Amniotic stem cell (primary cell): ENCODE results near the gene LPP.

Experiments
- DNase-seq: peaks from one replicate; lab custom pipeline; 2025; lab: John Stamatoyannopoulos, UW

LPP gene

GRCh38 chr3:188792793-188793192 is 638.8 kb downstream of the LPP start:
- no peak for DNase-seq

DNA sequence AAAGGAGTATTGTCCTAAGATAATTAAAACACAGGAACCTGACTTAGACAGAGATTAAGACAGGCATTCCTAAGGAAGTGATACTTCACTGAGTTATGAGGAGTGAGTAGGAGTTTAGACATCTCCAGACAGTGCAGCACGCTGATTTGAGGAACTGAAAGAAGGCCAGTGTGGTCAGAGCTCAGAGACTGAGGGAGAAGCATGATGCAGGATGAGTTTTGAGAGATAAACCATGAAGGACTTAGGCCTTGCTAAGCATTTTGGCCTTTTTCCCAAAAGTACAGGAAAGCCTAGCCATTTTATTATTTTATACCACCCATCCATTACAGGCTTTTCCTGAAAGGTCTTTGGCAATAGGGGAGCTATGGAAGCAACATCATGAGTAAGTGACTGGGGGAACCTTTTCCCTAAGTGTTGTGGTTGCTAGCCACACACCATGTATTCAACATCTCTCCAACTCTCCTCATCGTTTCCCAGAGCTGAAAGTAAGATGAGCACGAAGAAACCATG is 642.2 kb downstream of the LPP start:
- DNase-seq: peak; percentile 61

GRCh38 chr3:188797045-188797444 is 643.1 kb downstream of the LPP start:
- no peak for DNase-seq

GRCh38 chr3:188798556-188799145 is 644.7 kb downstream of the LPP start:
- no peak for DNase-seq

DNA sequence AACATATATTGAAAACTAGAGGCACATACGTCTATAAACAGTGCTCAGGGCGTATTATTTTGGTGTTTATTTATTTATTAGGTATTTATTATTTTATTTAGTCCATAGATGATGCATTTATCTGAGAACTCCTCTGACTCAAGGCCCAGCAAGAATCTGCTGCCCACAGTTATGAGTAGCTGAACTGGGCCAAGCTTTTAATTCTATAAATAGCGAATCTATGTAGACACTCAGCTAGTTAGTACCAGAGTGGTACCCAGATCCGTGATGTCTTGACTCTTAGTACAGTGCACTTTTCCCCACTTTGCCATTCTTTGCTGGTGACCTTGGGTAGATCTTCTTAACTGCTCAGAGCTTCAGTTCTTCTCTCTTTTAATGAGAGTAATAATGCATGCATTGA is 647.4 kb downstream of the LPP start:
- DNase-seq: no peak

- DNase-seq: no peak
Observed at GRCh38 chr3:188802645-188803044, 648.7 kb downstream of the LPP start.

- no peak for DNase-seq
Observed at GRCh38 chr3:188807006-188807405, 653.0 kb downstream of the LPP start.

- DNase-seq: no peak
Observed at GRCh38 chr3:188812198-188812597, 658.2 kb downstream of the LPP start.

- no peak for DNase-seq
Observed at GRCh38 chr3:188814581-188814980, 660.6 kb downstream of the LPP start.

GRCh38 chr3:188817103-188817934 is 663.4 kb downstream of the LPP start:
- no peak for DNase-seq

DNA sequence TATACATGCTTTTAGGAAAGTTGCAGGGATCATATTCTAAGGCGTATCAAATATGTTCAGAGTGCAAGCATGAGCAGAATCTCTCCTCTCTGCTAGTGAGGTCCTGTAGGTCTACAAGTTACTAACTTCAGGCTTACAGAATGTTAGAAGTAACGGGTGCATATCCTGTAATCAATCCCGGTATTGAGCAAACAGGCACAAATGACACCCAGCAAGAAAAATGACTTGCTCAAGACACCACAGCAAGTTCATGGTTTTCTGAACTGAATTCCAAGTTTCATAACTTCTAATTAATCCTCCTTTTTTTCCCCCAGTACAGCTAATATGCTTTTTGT is 663.9 kb downstream of the LPP start:
- DNase-seq: no peak

GRCh38 chr3:188818282-188818681 is 664.3 kb downstream of the LPP start:
- DNase-seq: no peak

- DNase-seq: no peak
Observed at GRCh38 chr3:188819939-188820338, 666.0 kb downstream of the LPP start.

- no peak for DNase-seq
Observed at GRCh38 chr3:188822004-188822403, 668.0 kb downstream of the LPP start.

DNA sequence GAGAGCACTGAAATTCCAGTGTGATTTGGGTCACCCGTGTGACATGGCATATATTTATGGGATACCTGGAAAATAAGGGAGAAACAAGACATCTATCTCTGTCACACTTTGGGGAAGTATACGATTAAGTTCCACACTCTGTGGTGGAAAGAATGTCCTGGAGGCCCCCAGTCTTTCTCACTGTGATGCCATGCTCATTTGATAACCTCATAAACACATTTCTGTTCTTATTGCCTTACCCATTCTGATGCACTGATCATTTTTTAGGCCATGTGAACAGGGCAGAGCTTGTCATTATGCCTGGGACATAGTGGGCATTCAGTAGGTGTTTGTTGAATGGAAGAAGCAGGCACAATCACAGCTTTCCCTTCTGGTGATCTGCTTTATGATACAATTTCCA is 668.5 kb downstream of the LPP start:
- DNase-seq: no peak

DNA sequence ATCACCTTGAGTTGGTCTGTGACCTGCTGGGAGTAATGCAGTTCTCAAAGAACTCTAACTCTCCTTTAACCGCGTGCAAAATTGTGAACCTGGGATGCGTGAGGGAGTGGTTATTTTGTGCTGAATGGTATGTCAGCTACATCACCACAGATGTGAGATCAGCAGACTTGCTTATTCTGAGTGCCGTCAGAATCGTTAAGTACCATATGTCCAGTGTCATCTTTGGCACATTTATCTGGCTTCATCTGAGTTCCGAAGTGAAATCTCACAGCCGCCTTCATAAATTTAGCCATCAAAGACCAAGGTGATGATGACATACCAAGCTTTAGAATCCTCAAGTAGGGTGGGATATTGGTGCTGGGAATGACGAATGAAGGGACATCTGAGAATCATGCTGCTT is 670.6 kb downstream of the LPP start:
- DNase-seq: no peak

GRCh38 chr3:188825901-188826300 is 671.9 kb downstream of the LPP start:
- DNase-seq: no peak

DNA sequence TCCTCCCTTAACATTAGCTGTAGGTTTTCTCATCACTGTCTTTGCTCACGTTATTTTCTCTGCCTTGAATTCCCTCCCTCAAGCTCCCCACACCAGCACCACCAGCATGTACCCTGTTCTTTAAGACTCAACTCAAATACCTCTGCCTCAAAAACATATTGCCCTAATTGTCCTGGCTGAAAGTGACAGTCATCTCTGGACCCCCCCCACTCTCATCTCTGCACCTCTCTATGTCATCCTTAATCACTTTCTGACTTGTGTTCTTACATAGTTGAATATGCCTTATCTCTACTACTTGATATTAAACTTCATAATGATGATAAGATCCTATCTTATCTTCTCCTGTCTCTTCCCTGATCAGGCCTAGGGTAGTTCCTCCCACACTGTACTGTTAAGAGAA is 672.6 kb downstream of the LPP start:
- no peak for DNase-seq

DNA sequence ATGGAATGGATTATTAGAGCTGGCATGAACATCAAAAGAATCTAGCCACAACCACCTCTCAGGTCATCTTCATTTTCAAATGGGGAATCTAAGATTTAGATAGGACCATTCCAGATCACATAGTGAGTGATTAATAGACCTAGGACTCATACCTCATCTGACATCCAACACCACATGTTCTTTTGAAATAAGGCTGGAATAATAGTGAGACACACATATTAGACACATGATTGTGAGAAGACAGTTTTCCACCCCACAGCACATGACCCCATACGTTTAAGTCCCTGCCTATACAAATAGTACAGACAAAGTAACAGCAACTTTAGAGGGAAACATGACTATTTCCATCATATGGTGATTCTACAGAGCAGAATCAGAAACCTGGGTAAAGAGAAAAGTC is 673.1 kb downstream of the LPP start:
- DNase-seq: no peak

- DNase-seq: no peak
Observed at GRCh38 chr3:188827576-188827975, 673.6 kb downstream of the LPP start.

DNA sequence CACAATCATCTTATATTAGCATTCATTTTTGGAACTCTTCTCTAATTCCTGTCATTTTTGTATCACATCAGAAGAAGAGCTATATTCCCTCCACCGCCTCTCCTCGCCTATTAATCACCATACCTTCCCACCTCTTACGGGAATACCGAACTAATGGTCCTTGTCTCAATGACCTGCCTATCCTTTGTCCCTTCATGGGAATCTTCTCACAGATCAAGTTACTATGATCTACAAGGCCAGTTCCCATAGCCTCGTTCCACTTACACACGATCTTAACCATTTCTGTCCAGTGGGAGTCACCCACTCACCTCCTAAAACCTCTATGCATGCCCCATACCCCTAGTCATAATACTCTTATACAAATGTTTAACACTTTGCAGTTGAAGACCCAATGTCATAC is 675.2 kb downstream of the LPP start:
- no peak for DNase-seq

DNA sequence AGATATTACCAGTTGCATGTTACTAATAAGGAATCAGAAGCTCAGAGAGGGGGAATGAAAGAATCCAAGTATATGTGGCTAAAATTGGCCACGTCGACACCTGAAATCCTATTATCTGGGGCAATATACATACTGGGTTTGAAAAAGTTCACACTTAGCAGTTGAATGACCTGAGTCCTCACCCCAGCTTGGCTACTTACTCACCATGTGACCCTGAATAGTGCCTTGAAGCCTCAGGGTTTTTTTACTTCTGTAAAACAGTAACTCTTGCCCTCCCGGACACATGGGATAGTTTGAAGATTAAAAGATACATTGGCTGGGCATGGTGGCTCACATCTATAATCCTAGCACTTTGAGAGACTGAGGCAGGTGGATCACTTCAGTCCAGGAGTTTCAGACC is 675.6 kb downstream of the LPP start:
- no peak for DNase-seq

DNA sequence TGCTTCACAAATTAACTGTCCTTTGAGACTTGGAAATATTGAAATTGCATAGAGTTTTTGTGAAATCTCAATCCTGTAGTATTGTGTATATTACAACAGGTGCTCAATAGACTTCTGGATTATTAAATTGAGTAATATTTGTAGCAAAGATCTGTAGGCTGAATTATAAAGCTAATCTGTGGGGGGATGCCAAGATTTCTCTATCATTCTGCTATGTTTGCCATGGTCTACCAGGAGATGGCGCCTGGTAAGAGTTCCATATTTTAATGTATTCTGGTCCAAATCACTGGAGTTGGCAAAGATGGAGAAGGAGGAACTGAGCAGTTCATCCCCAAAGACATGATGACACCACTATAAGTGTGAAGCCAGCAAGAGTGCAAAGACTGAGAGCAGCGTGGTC is 676.9 kb downstream of the LPP start:
- DNase-seq: no peak

- DNase-seq: no peak
Observed at GRCh38 chr3:188832146-188832545, 678.2 kb downstream of the LPP start.
